Thyroid gland (tissue), 4 donors: ENCODE measurements around the gene TCHP. TPM values are rescaled to one million over a fixed set of nuclear protein-coding genes. Genes with fewer than 3 reads are reported as not detected.

Source experiments
- DNase-seq, 2 donors: peaks; one replicate each; pipeline ENCODE4 v3.0.0-alpha.2; 2019
- H3K27ac ChIP-seq, 3 donors: fragments of 200-600 bp; sonication (generic); 1 replicate in 2 of 3; 2 replicates in 1 of 3; pipeline ENCODE4 v1.5.1; 2016 to 2019; ENCODE audit warnings: mild to moderate bottlenecking in 1 of 3, moderate library complexity in 1 of 3
- H3K27me3 ChIP-seq: fragments of 200-600 bp; sonication (generic); one replicate; pipeline ENCODE4 v1.5.1; 2019
- H3K36me3 ChIP-seq, 2 donors: fragments of 200-600 bp; sonication (generic); one replicate each; pipeline ENCODE4 v1.5.1; 2016 to 2019
- H3K4me1 ChIP-seq, 2 donors: fragments of 200-600 bp; sonication (generic); one replicate each; pipeline ENCODE4 v1.5.1; 2017 to 2019
- H3K4me3 ChIP-seq, 3 donors: fragments of 200-600 bp; sonication (generic); replicated peaks in 1 of 3; 1 replicate in 2 of 3; 2 replicates in 1 of 3; pipeline ENCODE4 v1.5.1; 2016; ENCODE audit warnings: mild to moderate bottlenecking in 1 of 3
- H3K9me3 ChIP-seq: fragments of 200-600 bp; sonication (generic); one replicate; pipeline ENCODE4 v1.5.1; 2017
- POLR2A ChIP-seq, 2 donors: fragments of 450-650 bp; IDR thresholded peaks; one replicate each; pipeline ENCODE4 v1.6.1; 2017; ENCODE audit warnings: antibody characterized with exemption in 2 of 2, mild to moderate bottlenecking in 2 of 2, moderate library complexity in 1 of 2
- WGBS, 2 donors: methylation state at CpG; one replicate each; pipeline ENCODE4 v1.1.5; 2017; 5-methylcytosine and 5-hydroxymethylcytosine counted together
- intact Hi-C: fragments of 100-400 bp; cut with DNase I; formaldehyde crosslinking; loops from one replicate; pipeline ENCODE4 v1.15.1; 2023
- total RNA-seq, 4 donors: library from RNA; depleted of rRNA; stranded (reverse); fragments of >200 nt; gene quantifications; one replicate each; pipeline ENCODE4 v1.2.3, GENCODE V29; 2016
- TF ChIP-seq, protein P1 (sequence below), 6 experiments: fragments of 200-600 bp in 3 of 6; fragments of 450-650 bp in 3 of 6; sonication (generic) in 3 of 6; IDR thresholded peaks; one replicate each; pipeline ENCODE4 v1.5.1; 2016 to 2019; ENCODE audit warnings: antibody characterized with exemption in 6 of 6, mild to moderate bottlenecking in 2 of 6, inconsistent platforms in 1 of 6, moderate library complexity in 1 of 6

The TCHP gene
- total RNA-seq, 4 donors from 2014 or later: 16.4 to 25.8 (median 24.3) TPM

GRCh38 chr12:109892165-109892715 lies 7.8 kb upstream of the TCHP start:
- no peaks in the 10 kb centered on the region for H3K9me3 ChIP-seq
- no peaks in the 10 kb centered on the region for H3K36me3 ChIP-seq
- H3K4me3 ChIP-seq: no peak overlapping the region
- TF ChIP-seq, protein P1, sequence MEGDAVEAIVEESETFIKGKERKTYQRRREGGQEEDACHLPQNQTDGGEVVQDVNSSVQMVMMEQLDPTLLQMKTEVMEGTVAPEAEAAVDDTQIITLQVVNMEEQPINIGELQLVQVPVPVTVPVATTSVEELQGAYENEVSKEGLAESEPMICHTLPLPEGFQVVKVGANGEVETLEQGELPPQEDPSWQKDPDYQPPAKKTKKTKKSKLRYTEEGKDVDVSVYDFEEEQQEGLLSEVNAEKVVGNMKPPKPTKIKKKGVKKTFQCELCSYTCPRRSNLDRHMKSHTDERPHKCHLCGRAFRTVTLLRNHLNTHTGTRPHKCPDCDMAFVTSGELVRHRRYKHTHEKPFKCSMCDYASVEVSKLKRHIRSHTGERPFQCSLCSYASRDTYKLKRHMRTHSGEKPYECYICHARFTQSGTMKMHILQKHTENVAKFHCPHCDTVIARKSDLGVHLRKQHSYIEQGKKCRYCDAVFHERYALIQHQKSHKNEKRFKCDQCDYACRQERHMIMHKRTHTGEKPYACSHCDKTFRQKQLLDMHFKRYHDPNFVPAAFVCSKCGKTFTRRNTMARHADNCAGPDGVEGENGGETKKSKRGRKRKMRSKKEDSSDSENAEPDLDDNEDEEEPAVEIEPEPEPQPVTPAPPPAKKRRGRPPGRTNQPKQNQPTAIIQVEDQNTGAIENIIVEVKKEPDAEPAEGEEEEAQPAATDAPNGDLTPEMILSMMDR (IDR thresholded peaks at IDR 0.05): no peak
- TF ChIP-seq POLR2A (IDR thresholded peaks at IDR 0.05): no peak
- H3K27me3 ChIP-seq: no peaks in the 10 kb centered on the region
- H3K4me1 ChIP-seq: no peaks in the 10 kb centered on the region
- H3K27ac ChIP-seq: no peak overlapping the region
- 75 to 100% methylated on average over 1 of the region's 1 CpG for WGBS, 2 donors
- intact Hi-C loops: no loop called here
- DNase-seq: no peak

DNA sequence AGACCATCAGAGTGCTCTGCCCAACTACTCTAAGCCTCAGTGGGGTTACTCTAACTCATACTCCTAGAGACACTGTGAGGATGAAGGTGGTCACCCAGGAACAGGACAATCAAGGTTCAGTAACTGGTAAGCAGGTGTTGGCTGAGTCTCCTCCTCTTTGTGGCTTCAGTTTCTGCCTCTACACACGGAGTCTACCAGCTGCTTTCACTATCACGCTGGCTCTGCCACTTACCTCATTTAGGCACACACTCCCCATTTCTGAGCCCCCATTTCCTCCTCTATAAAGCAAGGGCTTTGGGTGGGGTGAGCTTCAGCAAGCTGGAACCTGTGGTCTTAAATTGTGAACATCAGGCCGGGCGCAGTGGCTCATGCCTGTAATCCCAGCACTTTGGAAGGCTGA lies 7.3 kb upstream of the TCHP start:
- TF ChIP-seq POLR2A (IDR thresholded peaks at IDR 0.05): no peak
- TF ChIP-seq, protein P1 (IDR thresholded peaks at IDR 0.05): no peak
- WGBS, 2 donors: 81 to 82% methylated on average over 4 of the region's 4 CpGs

GRCh38 chr12:109893261-109893995 lies 6.6 kb upstream of the TCHP start:
- WGBS, 2 donors: 83 to 88% methylated on average over 7 of the region's 7 CpGs
- intact Hi-C loops: no loop called here
- Histone ChIP-seq H3K9me3 (no peaks in the 10 kb centered on the region), H3K27me3 (no peaks in the 10 kb centered on the region), H3K36me3 (no peaks in the 10 kb centered on the region), H3K4me1 (no peaks in the 10 kb centered on the region), H3K4me3 (no peak overlapping the region), H3K27ac (no peak overlapping the region)
- TF ChIP-seq POLR2A (IDR thresholded peaks at IDR 0.05): no peak
- TF ChIP-seq, protein P1 (IDR thresholded peaks at IDR 0.05): no peak
- DNase-seq: no peak

More for the DNA sequence above, 7.3 kb upstream of the TCHP start:
- no peak overlapping the region for H3K27ac ChIP-seq
- no peaks in the 10 kb centered on the region for H3K36me3 ChIP-seq
- intact Hi-C loops: no loop called here
- no peaks in the 10 kb centered on the region for H3K9me3 ChIP-seq
- no peaks in the 10 kb centered on the region for H3K4me1 ChIP-seq
- DNase-seq: no peak
- no peak overlapping the region for H3K4me3 ChIP-seq
- H3K27me3 ChIP-seq: no peaks in the 10 kb centered on the region

DNA sequence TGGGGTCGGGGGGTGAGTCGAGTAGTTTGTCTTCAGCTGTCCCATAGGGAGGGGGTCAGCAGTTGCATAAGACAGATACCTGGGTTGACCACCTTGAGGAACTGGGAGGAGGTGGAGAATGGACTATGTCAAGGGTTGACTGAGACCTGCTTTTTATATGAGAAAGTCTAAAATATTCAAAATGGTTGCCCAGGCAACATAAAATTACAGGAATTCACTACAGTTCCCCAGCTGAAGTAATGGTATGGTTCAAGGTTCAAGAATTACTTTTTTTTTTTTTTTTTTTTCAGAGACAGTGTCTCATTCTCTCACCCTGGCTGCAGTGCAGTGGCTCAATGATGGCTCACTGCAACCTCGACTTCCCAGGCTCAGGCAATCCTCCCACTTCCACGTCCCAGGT lies 5.1 kb upstream of the TCHP start:
- no peak for TF ChIP-seq POLR2A (IDR thresholded peaks at IDR 0.05)
- TF ChIP-seq, protein P1 (IDR thresholded peaks at IDR 0.05): no peak
- Histone ChIP-seq H3K4me1 (peaks cover 0 to 6% of the 10 kb centered on the region in 2 donors), H3K27me3 (no peaks in the 10 kb centered on the region), H3K9me3 (no peaks in the 10 kb centered on the region), H3K4me3 (no peak overlapping the region), H3K27ac (no peak overlapping the region), H3K36me3 (no peaks in the 10 kb centered on the region)
- 62 to 66% methylated on average over 4 of the region's 4 CpGs for WGBS, 2 donors
- intact Hi-C loops: no loop called here
- DNase-seq: no peak

DNA sequence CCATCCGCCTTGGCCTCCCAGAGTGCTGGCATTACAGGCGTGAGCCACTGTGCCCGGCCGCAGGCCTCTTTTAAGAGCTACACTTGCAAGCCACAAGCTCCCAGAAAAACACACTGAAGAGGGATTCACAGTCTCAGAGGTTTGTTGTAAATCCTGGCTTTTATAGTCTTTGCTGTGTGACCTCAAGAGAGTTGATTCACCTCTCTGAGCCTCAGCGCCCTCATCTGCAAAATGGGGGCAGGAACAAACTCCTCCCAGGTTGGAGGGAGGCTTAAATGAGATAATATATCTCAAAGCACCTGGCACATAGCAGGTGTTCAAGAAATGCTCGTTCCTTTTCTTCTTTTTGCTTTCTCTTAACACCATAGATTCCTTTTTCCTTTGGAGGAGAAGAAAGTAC lies 3.9 kb upstream of the TCHP start:
- WGBS, 2 donors: 88 to 93% methylated on average over 6 of the region's 6 CpGs
- DNase-seq: no peak
- H3K27me3 ChIP-seq: no peaks in the 10 kb centered on the region
- H3K4me3 ChIP-seq: no peak overlapping the region
- no peaks in the 10 kb centered on the region for H3K36me3 ChIP-seq
- intact Hi-C loops: no loop called here
- H3K4me1 ChIP-seq: peaks cover 4 to 9% of the 10 kb centered on the region in 2 donors
- TF ChIP-seq POLR2A (IDR thresholded peaks at IDR 0.05): no peak
- TF ChIP-seq, protein P1 (IDR thresholded peaks at IDR 0.05): no peak
- no peaks in the 10 kb centered on the region for H3K9me3 ChIP-seq
- no peak overlapping the region for H3K27ac ChIP-seq
